Measurements from ENCODE around the gene DHX57.

DNA sequence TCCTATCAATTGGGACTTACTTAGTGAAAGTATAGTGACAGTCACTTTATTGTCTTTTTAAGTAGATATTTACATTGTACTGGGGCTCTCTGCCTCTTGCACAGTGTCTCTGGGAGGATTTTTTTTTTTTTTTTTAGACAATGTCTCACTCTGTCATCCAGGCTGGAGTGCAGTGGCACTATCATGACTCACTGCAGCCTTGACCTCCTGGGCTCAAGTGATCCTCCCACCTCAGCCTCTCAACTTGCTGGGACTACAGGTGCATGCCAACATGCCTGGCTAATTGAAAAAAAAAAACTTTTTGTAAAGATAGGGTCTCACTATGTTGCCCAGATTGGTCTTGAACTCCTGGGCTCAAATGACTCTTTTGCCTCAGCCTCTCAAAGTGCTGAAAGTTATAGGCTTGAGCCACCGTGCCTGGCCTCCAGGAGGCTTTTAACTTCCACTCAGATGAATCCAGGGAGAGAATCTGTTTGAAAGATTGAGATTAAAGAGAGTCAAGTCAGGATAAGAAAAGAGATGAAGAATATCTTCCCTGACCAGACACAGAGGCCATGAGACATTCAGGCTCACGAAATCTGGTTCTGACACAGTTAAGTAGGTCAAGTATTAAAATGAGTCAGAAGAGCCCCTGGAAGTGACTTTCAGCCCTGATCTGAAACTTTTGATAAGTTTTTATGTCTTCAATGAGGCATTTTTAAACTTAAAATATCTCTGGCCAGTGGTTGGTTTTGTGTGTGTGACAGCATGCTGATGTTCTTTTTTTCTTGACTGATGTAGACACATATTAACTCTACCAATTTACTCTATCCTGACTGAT, 32.2 kb upstream of the DHX57 start:
- TF ChIP-seq TAF1 (IDR thresholded peaks at IDR 0.05; ENCODE audit: borderline replicate concordance, low read depth, low read length) (no peak), POLR2A (IDR thresholded peaks at IDR 0.05; ENCODE audit: low read depth, low read length) (no peak), POLR2AphosphoS5 (IDR thresholded peaks at IDR 0.05; ENCODE audit: low read depth, low read length) (no peak)
